Esophagus muscularis mucosa (tissue), 3 donors: ENCODE results near the gene WWC1.

Experiments used
- POLR2A ChIP-seq: fragments of 450-650 bp; IDR thresholded peaks from one replicate; pipeline ENCODE4 v1.6.1; 2017; ENCODE audit warnings: antibody characterized with exemption, moderate library complexity, mild to moderate bottlenecking, low read depth
- TF ChIP-seq, protein P1 (sequence below), 3 experiments: fragments of 200-600 bp in 2 of 3; fragments of 450-650 bp in 1 of 3; sonication (generic) in 2 of 3; IDR thresholded peaks; one replicate each; pipeline ENCODE4 v1.5.1; 2017 to 2019; ENCODE audit warnings: antibody characterized with exemption in 3 of 3, mild to moderate bottlenecking in 2 of 3, moderate library complexity in 1 of 3

DNA sequence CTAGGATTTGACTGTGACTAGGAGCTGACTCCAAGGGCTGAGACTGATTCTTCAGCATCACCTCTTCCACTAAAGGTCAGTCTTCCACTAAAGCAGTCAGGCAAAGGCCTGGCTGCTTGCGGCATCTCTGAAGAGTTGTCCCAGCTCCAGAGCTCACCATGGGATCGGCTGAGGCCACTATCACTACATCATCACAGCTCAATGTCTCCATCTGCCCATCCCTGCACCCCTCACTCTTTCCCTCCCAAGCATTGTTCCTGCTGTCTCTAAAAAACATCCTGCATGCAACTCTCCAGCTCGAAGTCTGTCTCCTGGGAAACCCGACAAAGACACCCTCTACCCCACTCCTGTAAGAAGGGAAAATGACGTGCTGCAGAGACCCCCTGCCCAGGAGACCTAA, 15.5 kb upstream of the WWC1 start:
- TF ChIP-seq, protein P1, sequence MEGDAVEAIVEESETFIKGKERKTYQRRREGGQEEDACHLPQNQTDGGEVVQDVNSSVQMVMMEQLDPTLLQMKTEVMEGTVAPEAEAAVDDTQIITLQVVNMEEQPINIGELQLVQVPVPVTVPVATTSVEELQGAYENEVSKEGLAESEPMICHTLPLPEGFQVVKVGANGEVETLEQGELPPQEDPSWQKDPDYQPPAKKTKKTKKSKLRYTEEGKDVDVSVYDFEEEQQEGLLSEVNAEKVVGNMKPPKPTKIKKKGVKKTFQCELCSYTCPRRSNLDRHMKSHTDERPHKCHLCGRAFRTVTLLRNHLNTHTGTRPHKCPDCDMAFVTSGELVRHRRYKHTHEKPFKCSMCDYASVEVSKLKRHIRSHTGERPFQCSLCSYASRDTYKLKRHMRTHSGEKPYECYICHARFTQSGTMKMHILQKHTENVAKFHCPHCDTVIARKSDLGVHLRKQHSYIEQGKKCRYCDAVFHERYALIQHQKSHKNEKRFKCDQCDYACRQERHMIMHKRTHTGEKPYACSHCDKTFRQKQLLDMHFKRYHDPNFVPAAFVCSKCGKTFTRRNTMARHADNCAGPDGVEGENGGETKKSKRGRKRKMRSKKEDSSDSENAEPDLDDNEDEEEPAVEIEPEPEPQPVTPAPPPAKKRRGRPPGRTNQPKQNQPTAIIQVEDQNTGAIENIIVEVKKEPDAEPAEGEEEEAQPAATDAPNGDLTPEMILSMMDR (IDR thresholded peaks at IDR 0.05) = no peak
- no peak for TF ChIP-seq POLR2A
